GM19395 (cell line): ENCODE measurements around the gene COL4A4.
A peak's percentile ranks its signal among the peaks of the same experiment; 100 is the strongest.

Source experiments
- ATAC-seq: cut with Tn5 transposase; IDR thresholded peaks from one replicate; pipeline ENCODE4 v1.9.1; 2021; ENCODE audit warnings: mild to moderate bottlenecking, moderate library complexity; ENCODE audit not compliant: unreplicated experiment

COL4A4 gene

DNA sequence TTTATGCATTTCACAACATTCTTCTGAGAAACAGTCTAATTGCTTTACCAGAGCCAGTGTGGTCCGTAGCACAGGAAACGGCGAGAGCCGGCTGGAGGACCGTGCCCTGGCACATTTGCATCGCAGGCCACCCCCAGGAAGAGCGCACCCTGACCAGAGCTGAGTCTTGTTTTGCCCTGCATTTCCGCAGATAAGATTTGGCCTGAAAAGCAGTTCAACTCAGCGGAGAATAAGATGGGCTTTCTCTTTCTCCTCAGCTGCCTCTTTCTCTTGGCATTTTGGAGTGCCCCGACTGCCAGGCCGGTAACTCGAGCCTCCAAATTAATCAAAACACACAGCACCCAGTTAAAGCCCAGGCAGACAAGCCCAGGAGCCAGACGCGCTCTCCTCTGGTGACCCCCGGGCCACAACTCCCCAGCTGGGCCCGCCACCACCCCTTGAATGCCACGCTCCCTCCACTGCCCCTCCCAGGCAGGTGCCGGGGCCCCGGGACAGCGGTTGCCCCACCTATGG, 464 bp downstream of the COL4A4 start:
- ATAC-seq: peak; percentile 63

DNA sequence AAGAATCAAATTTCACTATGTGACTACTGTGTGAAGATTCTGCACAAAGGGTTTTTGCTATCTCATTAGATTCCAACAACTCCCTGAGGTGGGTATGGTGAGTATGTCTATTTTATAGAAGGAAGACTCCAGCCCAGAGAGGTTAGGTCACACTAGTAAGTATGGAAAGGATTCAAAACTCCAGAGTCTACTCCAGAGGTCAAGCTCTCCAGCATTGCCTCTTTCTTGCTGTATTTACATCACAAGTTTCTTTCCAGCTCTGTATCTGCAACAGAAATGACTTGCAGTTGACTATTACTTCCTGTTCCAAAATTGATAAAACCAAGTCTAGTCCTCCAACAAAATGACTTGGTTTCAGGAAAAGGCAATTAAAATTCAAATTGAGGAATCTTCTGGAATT, 2.1 kb downstream of the COL4A4 start:
- ATAC-seq: no peak

DNA sequence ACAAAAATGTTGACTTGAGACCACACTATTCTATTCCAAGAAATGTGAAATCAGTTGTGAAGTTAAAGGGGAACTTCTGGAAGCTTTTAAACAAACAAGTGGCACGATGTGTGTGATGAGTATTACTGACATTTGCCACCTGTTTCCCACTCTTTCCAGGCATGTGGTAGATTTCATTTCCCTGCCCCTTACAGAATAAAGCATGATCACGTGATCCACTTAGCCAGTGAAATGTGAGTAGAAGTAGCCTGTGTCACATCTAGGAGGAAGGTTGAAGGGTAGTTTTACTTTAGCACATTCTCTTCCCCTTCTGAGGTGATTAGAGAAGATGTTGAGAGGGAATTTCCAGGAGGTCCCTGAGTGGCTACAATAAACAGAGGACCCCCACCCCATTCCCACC, 3.8 kb downstream of the COL4A4 start:
- no peak for ATAC-seq

DNA sequence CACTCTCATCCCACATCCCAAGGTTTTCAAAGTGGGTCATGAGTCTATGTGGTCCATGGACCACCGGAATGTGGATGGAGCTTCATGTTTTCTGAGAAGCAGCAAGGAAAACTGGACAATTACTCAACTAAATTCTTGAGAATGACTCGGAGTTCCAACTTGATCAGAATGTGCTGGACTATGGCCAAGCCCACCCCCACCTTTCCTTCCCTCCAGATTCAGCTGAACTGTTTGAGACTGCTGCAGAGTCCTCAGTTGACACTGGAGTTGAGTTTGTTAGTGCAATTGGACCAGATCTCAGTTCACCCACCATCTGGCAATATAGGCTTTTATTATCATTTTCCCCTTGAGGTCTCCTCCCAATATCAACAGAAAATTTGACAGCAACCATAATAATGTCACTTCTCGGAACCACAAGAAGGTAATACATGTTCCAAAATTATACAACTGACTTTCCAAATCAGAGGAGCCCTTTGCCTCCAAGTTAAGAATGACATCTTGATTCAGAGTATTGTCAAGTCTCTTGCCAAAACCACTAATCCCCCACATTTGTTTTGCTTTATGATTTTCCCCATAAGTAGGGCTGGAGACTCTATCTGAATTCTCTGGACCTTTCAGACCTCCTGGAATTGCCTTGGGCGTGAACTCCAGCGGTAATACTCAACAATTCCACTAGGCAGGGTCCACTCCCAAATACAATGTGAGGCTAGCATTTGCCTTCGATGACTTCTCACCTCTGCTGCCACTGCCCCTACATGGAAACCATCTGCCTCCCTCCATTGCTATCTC, 8.8 kb downstream of the COL4A4 start:
- no peak for ATAC-seq

DNA sequence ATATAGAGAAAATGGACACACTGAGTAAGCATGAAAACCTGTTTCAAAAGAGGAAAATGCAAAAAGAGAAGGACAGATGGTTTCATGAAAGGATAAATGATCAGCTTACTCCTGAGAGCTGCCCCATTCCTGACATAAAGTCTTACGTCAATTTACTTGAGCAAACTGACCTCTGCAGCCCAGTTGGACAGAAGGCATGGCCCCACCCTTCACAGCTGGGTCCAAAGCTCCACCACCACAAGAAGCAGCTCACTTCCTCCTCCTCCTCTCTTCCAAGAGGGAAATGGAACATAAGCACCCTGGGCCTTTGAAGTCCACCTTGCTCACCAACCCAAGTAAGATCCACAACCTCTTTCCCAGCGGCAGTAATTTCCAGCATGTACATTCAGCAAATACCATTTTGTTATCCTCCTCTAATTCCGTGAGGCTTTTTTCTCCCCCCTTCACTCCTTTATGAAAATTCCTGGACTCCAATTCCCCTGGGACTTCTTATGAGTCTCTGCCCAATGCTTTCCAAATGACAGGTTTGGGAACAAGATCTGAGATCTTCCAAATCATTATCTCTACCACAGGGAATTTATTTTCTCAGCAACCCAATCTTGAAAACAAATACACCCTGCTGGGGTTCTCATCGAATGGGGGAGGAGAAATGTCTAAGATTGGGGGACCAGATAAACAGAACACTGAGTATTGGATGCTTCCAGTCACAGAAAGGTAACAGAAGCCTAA, 10.1 kb downstream of the COL4A4 start:
- ATAC-seq: no peak

DNA sequence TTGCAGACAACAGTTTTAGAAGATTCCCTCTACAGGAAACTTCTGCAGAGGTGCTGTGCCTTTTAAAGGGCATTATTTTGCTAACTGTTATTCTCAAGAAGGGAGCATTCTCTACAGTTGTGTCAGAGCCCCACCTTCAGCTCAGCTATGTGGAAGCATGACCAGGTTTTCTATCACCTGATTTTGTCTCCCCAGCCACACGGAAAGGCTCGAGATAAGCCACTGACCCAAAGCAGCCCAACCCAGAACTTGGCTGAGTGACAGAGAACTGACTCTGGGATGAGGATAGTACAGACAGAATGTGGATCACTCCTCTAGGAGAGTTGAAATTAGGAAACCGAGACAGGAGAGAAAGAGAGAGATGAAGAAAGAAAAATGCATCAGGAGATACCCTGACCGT, 10.7 kb downstream of the COL4A4 start:
- ATAC-seq: no peak

DNA sequence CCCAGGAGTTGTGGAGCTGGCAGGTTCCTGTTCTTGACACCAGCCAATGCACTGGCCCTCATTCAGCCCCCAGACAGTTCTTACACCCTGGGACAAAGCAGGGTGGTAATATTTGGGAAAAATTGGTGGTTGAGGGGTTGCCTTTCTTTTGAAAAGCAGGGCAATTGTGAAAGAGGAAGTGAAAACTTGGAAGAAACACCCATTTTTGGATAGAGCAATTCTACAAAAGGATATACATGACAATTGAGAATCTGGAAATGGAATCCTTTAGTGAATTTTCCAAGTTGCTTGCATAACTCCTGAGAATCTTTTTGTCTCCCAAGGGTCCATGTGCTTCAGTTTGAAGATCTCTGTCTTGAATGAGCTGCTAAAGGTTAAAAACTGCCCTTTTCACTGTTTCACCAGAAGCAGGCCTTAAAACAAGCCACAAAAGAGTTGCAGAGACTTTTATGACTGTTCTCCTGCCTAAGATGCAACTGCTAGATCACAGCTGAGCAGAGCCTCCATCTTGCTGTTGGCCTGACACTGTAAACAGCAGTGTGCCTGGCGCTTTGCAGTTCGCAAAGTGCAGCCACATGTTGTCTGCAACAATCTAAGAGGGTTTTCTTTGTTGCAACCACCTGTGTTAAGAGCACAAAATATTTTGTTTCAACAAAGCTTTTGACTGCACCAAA, 11.8 kb downstream of the COL4A4 start:
- ATAC-seq: no peak

DNA sequence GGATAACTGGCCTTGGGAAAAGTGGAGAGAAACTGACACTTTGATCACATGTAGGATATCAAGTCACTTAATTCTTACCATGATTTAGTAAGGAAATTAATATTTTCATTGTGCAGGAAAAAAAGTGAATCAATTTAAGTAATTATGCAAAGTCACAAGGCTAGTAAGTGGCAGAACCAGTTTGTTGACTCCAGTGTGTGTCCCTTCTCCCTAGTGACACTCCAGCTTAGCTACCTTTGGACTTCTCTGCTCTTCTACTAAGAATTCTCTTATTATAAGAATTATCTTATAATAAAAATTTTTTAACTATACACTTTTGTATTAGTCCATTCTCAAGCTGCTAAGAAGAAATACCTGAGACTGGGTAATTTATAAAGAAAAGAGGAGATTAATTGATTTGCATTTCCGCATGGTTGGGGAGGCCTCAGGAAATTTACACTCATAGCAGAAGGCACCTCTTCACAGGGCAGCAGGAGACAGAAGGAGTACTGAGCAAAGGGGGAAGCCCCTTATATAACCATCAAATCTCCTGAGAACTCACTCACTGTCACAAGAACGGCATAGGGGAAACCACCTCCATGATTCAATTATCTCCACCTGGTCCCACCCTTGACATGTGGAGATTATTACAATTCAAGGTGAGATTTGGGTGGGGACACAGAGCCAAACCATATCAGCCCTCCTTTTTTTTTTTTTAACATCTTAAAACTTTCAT, 13.6 kb downstream of the COL4A4 start:
- no peak for ATAC-seq

DNA sequence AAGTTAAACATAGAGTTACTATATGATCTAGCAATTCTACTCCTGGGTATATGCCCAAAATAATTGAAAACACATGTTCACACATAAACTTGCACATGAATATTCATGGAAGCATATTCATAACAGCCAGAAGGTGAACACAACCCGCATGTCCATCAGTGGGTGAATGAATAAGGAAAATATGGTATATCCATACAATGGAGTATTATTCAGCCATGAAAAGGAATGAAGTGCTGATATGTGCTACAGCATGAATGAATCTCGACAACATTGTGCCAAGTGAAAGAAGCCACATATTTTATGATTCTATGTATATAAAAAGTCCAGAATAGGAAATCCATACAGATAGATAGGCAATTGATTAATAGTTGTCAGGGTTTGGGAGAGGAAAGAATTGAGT, 15.9 kb downstream of the COL4A4 start:
- ATAC-seq: no peak

DNA sequence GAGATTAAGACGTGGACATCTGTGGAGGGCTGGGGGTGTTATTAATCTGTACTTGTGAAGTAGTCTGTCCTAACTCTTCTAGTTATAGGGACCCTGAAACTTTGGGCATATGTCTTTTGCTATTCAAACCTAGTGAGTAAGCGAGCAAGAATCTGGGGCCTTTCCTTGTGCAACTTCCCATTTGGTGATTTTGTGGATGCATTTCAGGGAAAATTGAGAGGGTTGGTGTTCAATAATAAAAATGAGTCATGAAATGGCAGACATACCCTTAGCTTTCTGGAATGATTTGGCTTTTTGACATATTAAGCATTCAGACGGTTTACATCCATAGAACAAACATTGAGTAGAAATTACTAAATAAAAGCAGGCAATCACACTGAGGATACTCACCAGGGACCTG, 17.0 kb downstream of the COL4A4 start:
- no peak for ATAC-seq

DNA sequence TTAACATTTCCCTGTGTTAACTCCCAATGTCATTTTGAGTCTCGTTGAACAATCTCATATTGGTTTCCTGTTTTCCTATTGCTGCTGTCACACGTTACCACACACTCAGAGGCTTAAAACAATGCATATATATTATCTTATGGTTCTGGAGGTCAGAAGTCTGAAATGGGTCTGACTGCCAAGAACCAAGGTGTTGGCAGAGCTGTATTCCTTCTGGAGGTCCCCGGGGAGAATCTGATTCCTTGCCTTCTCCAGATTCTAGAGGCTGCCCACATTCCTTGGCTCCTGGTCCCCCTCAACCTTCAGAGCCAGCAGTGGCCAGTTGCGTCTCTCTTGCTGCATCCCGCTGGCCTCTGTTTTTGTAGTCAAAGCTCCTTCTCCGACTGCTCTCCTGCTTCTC, 17.5 kb downstream of the COL4A4 start:
- ATAC-seq: no peak

DNA sequence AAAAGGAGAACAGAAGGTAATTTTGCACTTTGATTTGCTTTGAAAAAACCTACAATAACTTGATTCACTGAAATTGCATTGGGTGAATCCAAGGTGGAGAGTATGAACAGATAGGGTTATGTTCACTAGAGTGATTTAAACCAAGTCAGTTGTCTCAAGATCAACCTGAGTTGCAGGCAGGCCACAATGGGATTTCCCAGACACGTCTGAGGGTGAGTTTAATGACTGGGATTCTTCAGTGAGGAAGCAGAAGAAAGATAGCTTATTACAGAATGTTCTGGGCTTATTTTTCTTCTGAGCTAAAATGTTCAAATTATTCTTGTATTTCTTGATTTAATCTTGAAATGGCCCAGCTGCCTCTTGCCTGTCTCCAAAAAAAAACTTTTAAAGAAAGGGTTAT, 20.1 kb downstream of the COL4A4 start:
- ATAC-seq: no peak

DNA sequence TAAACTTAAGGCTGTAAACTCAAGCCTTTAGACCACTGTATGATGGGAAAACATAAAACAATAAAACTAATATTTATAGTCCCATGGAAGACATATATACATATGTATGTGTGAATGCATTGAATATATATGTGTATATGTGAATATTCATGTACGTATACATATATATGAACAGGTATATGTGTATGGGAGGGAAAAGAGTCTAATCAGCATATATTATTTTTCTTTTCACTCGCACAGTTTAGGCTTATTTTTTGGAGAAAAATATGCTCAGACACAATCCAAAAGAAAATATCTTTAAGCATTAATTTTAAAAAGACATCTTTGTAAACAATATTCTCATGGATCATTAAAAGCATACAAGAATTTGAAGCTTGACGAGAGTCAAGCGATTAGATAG, 22.7 kb downstream of the COL4A4 start:
- no peak for ATAC-seq

DNA sequence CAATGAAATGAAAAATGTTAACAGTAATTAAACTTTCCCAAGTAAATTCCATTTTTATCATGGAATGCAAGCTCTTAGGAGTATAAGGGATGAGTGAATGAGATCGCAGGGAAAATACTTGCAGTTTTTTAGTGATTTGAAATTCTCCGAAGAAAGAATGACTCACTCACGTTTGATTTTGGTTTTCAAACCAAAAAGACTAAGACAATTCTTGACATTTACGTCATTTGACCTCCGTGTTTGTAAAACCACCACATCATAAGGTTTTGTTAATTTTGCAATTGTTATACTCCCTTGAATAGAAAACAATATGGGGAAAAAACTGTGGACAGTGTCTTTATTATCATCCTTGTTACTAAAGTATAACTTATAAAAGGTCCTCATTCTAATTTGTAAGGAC, 29.4 kb downstream of the COL4A4 start:
- no peak for ATAC-seq

DNA sequence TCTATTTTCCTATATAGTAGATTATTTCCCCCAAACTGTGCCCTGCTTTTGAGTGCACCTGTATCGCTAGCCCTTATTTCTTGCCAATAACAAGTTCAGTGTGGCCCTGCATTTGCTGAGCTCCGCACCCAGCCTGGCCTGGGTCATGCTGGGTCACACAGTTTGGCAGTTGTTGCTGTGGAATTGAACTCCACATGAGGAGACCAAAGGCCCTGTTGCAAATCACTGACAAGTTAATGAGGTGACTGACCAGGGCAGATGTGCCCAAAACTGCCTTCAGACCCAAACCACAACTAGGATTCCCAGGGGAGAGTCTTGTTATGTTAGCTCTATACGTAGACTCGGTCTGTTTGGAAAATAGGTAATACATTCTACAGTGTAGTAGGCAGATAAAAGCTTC, 31.0 kb downstream of the COL4A4 start:
- ATAC-seq: no peak

DNA sequence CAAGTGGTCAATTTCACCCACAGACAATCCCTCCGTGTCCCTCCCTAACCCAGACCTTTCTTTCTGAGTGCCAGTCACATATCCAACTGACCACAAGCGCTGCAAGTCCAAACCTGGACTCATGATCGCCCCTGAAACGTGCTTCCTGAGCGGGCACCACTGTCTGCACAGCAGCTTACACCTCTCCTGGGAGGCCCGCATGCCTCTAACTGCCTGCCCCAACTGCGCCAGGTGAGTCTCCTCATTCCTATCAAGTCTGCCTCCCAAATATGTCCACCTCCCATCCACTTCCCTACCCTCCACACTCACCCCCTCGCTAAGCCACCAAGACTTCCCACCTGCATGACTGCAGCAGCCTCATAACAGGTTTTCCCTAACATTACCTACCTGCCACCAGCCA, 33.4 kb downstream of the COL4A4 start:
- no peak for ATAC-seq

DNA sequence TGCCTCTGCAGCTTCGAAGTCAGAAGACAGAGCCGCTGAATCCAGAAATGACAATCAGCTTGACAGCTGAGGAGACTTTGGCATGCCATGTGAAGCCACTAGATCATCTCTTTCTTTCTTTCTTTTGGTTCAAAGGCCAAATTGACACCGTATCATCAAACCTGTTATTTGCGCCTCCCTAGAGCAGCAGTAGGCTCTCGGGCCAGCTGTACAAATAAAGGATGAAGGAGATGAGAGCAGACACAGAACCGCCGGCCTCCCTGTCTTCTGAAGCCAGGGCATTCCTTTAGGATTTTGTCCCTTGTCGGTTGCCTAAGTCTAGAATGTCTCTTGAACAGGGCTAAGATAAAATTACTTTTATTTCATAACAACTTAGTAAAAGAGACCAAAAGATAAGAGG, 36.8 kb downstream of the COL4A4 start:
- ATAC-seq: no peak

DNA sequence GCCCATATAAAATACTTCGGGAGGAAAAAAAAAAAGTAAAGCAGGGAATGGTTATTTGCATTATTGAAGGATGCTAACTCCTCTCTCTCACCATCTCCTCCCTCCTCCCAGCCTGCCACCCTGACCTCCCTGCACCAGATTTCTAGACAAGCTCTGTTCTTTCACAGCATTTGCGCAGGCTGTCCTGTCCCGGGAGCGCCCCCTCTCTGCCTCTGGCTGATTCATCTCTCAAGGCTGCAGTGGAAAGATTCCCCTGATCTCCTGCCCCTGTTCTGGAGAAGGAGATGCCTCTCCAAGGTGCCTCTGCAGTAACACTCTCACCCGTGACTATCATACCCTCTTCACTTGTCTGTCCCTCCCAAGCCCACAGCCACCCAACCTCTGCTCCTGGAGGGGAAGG, 38.5 kb downstream of the COL4A4 start:
- ATAC-seq: no peak

DNA sequence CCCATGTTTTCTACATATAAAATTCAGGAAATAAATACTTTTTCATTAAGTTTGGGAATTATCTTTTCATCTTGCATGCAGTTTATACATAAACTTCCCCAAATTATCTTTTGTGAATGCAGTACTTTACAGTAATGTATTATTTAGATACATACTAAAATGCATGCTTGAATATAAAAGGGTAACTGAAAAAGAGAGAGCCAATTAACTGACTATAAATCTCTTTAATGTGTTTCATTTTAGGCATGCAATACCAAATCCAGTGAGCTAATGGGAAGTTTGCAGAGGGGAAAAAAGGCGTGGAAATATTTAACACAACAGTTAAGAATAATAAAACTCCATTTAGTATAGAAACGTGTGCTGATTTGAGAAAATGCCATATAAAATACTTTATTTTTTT, 39.2 kb downstream of the COL4A4 start:
- no peak for ATAC-seq

DNA sequence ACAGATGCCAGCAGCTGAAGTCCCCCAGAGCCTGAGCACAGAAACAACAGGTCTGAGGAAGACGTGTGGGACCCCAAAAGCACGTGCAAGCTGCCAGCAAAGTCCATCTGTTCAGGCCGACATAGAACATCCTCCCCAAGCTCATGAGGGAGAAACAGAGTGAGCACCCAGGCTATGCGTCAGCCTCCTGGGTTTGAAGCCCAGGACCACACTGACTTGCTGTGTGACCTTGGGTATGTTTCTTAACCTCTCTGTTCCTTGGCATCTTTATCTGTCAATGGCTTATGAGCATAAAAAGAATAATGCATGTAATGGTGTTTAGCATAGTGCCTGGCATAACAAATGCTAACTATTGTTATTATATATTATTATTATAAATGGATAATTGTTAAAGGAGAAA, 40.3 kb downstream of the COL4A4 start:
- no peak for ATAC-seq

DNA sequence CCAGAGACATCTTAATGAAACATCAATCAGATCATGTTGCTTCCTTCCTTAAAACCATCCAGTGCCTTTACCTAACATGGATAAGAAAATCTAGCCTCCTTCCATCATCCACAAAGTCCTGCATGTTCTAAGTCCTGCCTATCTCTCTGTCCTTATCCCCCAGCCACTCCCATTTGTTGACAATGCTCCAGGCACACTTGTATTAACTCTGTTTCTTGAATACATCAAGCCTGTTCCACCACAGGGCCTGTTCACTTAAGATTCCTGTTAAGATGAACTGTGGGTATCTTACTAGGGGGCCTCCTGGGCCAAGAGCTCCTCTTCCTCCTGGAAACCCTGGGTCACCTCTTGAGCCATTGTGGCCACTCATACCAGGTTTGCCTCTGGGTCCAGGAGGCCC, 45.7 kb downstream of the COL4A4 start:
- ATAC-seq: no peak
